Measurements from ENCODE around the gene COL4A4. TPM values are rescaled to one million over a fixed set of nuclear protein-coding genes. Genes with fewer than 3 reads are reported as not detected.

COL4A4 gene
- total RNA-seq, 2 experiments from 2014 or later = 0.06 to 0.15 TPM

GRCh38 chr2:227153307-227153706 lies 10.7 kb downstream of the COL4A4 start:
- H3K4me3 Mint-ChIP-seq = no peak overlapping the region
- H3K27me3 Mint-ChIP-seq = peaks cover 19% of the 10 kb centered on the region
- no peaks in the 10 kb centered on the region for H3K36me3 Mint-ChIP-seq (ENCODE audit: low read depth)
- no peaks in the 10 kb centered on the region for H3K9me3 Mint-ChIP-seq
- DNase-seq = no peak
- no peaks in the 10 kb centered on the region for H3K4me1 Mint-ChIP-seq
- ChIA-PET CTCF (interaction anchor here (1.2 kb wide), 1 partner anchor 95 kb away, joined by 3 read pairs; no protein-coding TSS in a partner anchor), POLR2A (no interaction called here)
- no peak overlapping the region for H3K27ac Mint-ChIP-seq

GRCh38 chr2:227152093-227152766 lies 11.8 kb downstream of the COL4A4 start:
- peaks cover 3% of the 10 kb centered on the region for H3K9me3 Mint-ChIP-seq
- no peak overlapping the region for H3K4me3 Mint-ChIP-seq
- H3K4me1 Mint-ChIP-seq = no peaks in the 10 kb centered on the region
- DNase-seq = no peak
- no peak overlapping the region for H3K27ac Mint-ChIP-seq
- peaks cover 15% of the 10 kb centered on the region for H3K27me3 Mint-ChIP-seq
- POLR2A ChIA-PET = no interaction called here
- H3K36me3 Mint-ChIP-seq (ENCODE audit: low read depth) = no peaks in the 10 kb centered on the region
- CTCF ChIA-PET = interaction anchor here (1.2 kb wide), 1 partner anchor 96 kb away, joined by 3 read pairs; no protein-coding TSS in a partner anchor

- no peak for DNase-seq
- ChIA-PET POLR2A (no interaction called here), CTCF (no interaction called here)
- Mint-ChIP-seq H3K36me3 (ENCODE audit: low read depth) (no peaks in the 10 kb centered on the region), H3K27me3 (peaks cover 16% of the 10 kb centered on the region), H3K4me3 (no peak overlapping the region), H3K27ac (no peak overlapping the region), H3K4me1 (no peaks in the 10 kb centered on the region), H3K9me3 (peaks cover 3% of the 10 kb centered on the region)
Observed at GRCh38 chr2:227150222-227150936, 13.6 kb downstream of the COL4A4 start.

- no peaks in the 10 kb centered on the region for H3K4me1 Mint-ChIP-seq
- ChIA-PET POLR2A (no interaction called here), CTCF (no interaction called here)
- no peak for DNase-seq
- no peak overlapping the region for H3K27ac Mint-ChIP-seq
- peaks cover 3% of the 10 kb centered on the region for H3K9me3 Mint-ChIP-seq
- H3K27me3 Mint-ChIP-seq = peaks cover 9% of the 10 kb centered on the region
- no peak overlapping the region for H3K4me3 Mint-ChIP-seq
- H3K36me3 Mint-ChIP-seq (ENCODE audit: low read depth) = no peaks in the 10 kb centered on the region
Observed at GRCh38 chr2:227148106-227148505, 15.9 kb downstream of the COL4A4 start.

GRCh38 chr2:227147023-227147422 lies 17.0 kb downstream of the COL4A4 start:
- H3K27ac Mint-ChIP-seq = no peak overlapping the region
- ChIA-PET POLR2A (no interaction called here), CTCF (no interaction called here)
- no peaks in the 10 kb centered on the region for H3K36me3 Mint-ChIP-seq (ENCODE audit: low read depth)
- H3K4me1 Mint-ChIP-seq = no peaks in the 10 kb centered on the region
- no peak overlapping the region for H3K4me3 Mint-ChIP-seq
- no peak for DNase-seq
- peaks cover 3% of the 10 kb centered on the region for H3K9me3 Mint-ChIP-seq
- H3K27me3 Mint-ChIP-seq = peaks cover 9% of the 10 kb centered on the region

- ChIA-PET CTCF (no interaction called here), POLR2A (no interaction called here)
- peaks cover 9% of the 10 kb centered on the region for H3K27me3 Mint-ChIP-seq
Observed at GRCh38 chr2:227146456-227146855, 17.5 kb downstream of the COL4A4 start.

GRCh38 chr2:227143895-227144294 lies 20.1 kb downstream of the COL4A4 start:
- ChIA-PET POLR2A (no interaction called here), CTCF (no interaction called here)
- Mint-ChIP-seq H3K9me3 (peaks cover 3% of the 10 kb centered on the region), H3K4me3 (no peak overlapping the region), H3K4me1 (no peaks in the 10 kb centered on the region), H3K27ac (no peak overlapping the region), H3K36me3 (ENCODE audit: low read depth) (no peaks in the 10 kb centered on the region), H3K27me3 (peaks cover 9% of the 10 kb centered on the region)
- DNase-seq = no peak

More at GRCh38 chr2:227146456-227146855, 17.5 kb downstream of the COL4A4 start:
- H3K27ac Mint-ChIP-seq = no peak overlapping the region
- peaks cover 3% of the 10 kb centered on the region for H3K9me3 Mint-ChIP-seq
- H3K4me1 Mint-ChIP-seq = no peaks in the 10 kb centered on the region
- no peak for DNase-seq
- no peaks in the 10 kb centered on the region for H3K36me3 Mint-ChIP-seq (ENCODE audit: low read depth)
- H3K4me3 Mint-ChIP-seq = no peak overlapping the region

- H3K27me3 Mint-ChIP-seq = peaks cover 7% of the 10 kb centered on the region
- DNase-seq = no peak
- H3K9me3 Mint-ChIP-seq = no peaks in the 10 kb centered on the region
- CTCF ChIA-PET = no interaction called here
- H3K4me3 Mint-ChIP-seq = no peak overlapping the region
- POLR2A ChIA-PET = no interaction called here
- no peaks in the 10 kb centered on the region for H3K36me3 Mint-ChIP-seq (ENCODE audit: low read depth)
- no peaks in the 10 kb centered on the region for H3K4me1 Mint-ChIP-seq
- H3K27ac Mint-ChIP-seq = no peak overlapping the region
Observed at GRCh38 chr2:227141301-227141700, 22.7 kb downstream of the COL4A4 start.

GRCh38 chr2:227134591-227134990 lies 29.4 kb downstream of the COL4A4 start:
- H3K4me1 Mint-ChIP-seq = no peaks in the 10 kb centered on the region
- ChIA-PET POLR2A (no interaction called here), CTCF (interaction anchor here (1.2 kb wide), 1 partner anchor 632 kb away, joined by 3 read pairs; no protein-coding TSS in a partner anchor)
- H3K27me3 Mint-ChIP-seq = no peaks in the 10 kb centered on the region
- no peaks in the 10 kb centered on the region for H3K9me3 Mint-ChIP-seq
- no peaks in the 10 kb centered on the region for H3K36me3 Mint-ChIP-seq (ENCODE audit: low read depth)
- no peak for DNase-seq
- H3K4me3 Mint-ChIP-seq = no peak overlapping the region
- no peak overlapping the region for H3K27ac Mint-ChIP-seq

GRCh38 chr2:227132986-227133385 lies 31.0 kb downstream of the COL4A4 start:
- H3K27ac Mint-ChIP-seq = no peak overlapping the region
- H3K4me1 Mint-ChIP-seq = no peaks in the 10 kb centered on the region
- ChIA-PET POLR2A (no interaction called here), CTCF (interaction anchor here (0.5 kb wide), 1 partner anchor 607 kb away, joined by 3 read pairs; no protein-coding TSS in a partner anchor)
- no peak for DNase-seq
- no peaks in the 10 kb centered on the region for H3K9me3 Mint-ChIP-seq
- H3K4me3 Mint-ChIP-seq = no peak overlapping the region
- no peaks in the 10 kb centered on the region for H3K36me3 Mint-ChIP-seq (ENCODE audit: low read depth)
- H3K27me3 Mint-ChIP-seq = peaks cover 6% of the 10 kb centered on the region

- DNase-seq = no peak
- Mint-ChIP-seq H3K9me3 (no peaks in the 10 kb centered on the region), H3K36me3 (ENCODE audit: low read depth) (no peaks in the 10 kb centered on the region), H3K4me3 (no peak overlapping the region), H3K4me1 (no peaks in the 10 kb centered on the region), H3K27ac (no peak overlapping the region), H3K27me3 (peaks cover 11% of the 10 kb centered on the region)
- ChIA-PET CTCF (interaction anchor here (0.9 kb wide), 1 partner anchor 108 kb away, joined by 3 read pairs; no protein-coding TSS in a partner anchor), POLR2A (no interaction called here)
Observed at GRCh38 chr2:227130636-227131035, 33.4 kb downstream of the COL4A4 start.

- H3K36me3 Mint-ChIP-seq (ENCODE audit: low read depth) = no peaks in the 10 kb centered on the region
- no peaks in the 10 kb centered on the region for H3K9me3 Mint-ChIP-seq
- ChIA-PET CTCF (no interaction called here), POLR2A (no interaction called here)
- H3K27ac Mint-ChIP-seq = no peak overlapping the region
- H3K4me3 Mint-ChIP-seq = no peak overlapping the region
- H3K27me3 Mint-ChIP-seq = peaks cover 17% of the 10 kb centered on the region
- no peak for DNase-seq
- H3K4me1 Mint-ChIP-seq = no peaks in the 10 kb centered on the region
Observed at GRCh38 chr2:227127201-227127600, 36.8 kb downstream of the COL4A4 start.

- Mint-ChIP-seq H3K9me3 (no peaks in the 10 kb centered on the region), H3K4me1 (no peaks in the 10 kb centered on the region), H3K27ac (no peak overlapping the region), H3K36me3 (ENCODE audit: low read depth) (no peaks in the 10 kb centered on the region), H3K4me3 (no peak overlapping the region), H3K27me3 (peaks cover 17% of the 10 kb centered on the region)
- POLR2A ChIA-PET = no interaction called here
- CTCF ChIA-PET = no interaction called here
- no peak for DNase-seq
Observed at GRCh38 chr2:227125506-227125905, 38.5 kb downstream of the COL4A4 start.

Data from activated CD4-positive, alpha-beta T cell treated with anti-CD3 and anti-CD28 coated beads, Interleukin-2, amount 10 ng/mL, durations not matched to agents 7 days and 5 days (primary cell).